Stomach (tissue), 9 donors: ENCODE results near the gene IDI2. TPM values are rescaled to one million over a fixed set of nuclear protein-coding genes. Genes with fewer than 3 reads are reported as not detected.
"Not testable (repeated sequence)": the region's sequence is repeated elsewhere in the genome, so short reads cannot be mapped to it uniquely, and the experiment has no call there.

Experiments used
- DNase-seq, 2 donors: peaks; one replicate each; pipeline versions ENCODE4 v3.0.0 to v3.0.0-alpha.2; 2013 to 2019
- H3K27ac ChIP-seq, 5 donors: fragments of 200-600 bp in 4 of 5; sonication (generic) in 4 of 5; one replicate each; pipeline ENCODE4 v1.5.1; 2013 to 2019; ENCODE audit warnings: mild to moderate bottlenecking in 1 of 5, moderate library complexity in 1 of 5
- H3K27me3 ChIP-seq, 3 donors: fragments of 200-600 bp; sonication (generic); one replicate each; pipeline ENCODE4 v1.5.1; 2017 to 2019; ENCODE audit warnings: mixed run types in 1 of 3
- H3K36me3 ChIP-seq, 4 donors: fragments of 200-600 bp; sonication (generic); 1 replicate in 3 of 4; 2 replicates in 1 of 4; pipeline ENCODE4 v1.5.1; 2016 to 2019
- H3K4me1 ChIP-seq, 4 donors: fragments of 200-600 bp; sonication (generic); one replicate each; pipeline ENCODE4 v1.5.1; 2016 to 2019
- H3K4me3 ChIP-seq, 4 donors: fragments of 200-600 bp; sonication (generic) in 3 of 4; one replicate each; pipeline ENCODE4 v1.5.1; 2016 to 2019; ENCODE audit warnings: mild to moderate bottlenecking in 1 of 4
- H3K9me3 ChIP-seq, 4 donors: fragments of 200-600 bp; sonication (generic); one replicate each; pipeline ENCODE4 v1.5.1; 2016 to 2019
- EP300 ChIP-seq: sonication (generic); formaldehyde crosslinking; IDR thresholded peaks from one replicate; pipeline ENCODE4 v1.6.1; 2017; ENCODE audit warnings: antibody characterized with exemption
- POLR2A ChIP-seq, 4 donors: fragments of 450-650 bp; IDR thresholded peaks; one replicate each; pipeline ENCODE4 v1.6.1; 2016; ENCODE audit warnings: antibody characterized with exemption in 4 of 4, control low read depth in 2 of 4, mild to moderate bottlenecking in 1 of 4, moderate library complexity in 1 of 4
- POLR2AphosphoS5 ChIP-seq, 3 donors: sonication (generic); formaldehyde crosslinking; IDR thresholded peaks; one replicate each; pipeline ENCODE4 v1.6.1; 2016; ENCODE audit warnings: antibody characterized with exemption in 3 of 3
- WGBS, 5 donors: extraction: QIAGEN DNeasy Blood & Tissue Kit in 3 of 5; methylation state at CpG; one replicate each; pipeline versions ENCODE4 v1.1.5 to v1.1.7; 2013 to 2018; 5-methylcytosine and 5-hydroxymethylcytosine counted together
- intact Hi-C: fragments of 100-400 bp; cut with DNase I; formaldehyde crosslinking; loops from one replicate; pipeline ENCODE4 v1.15.1; 2023; ENCODE audit warnings: low total_unique reads
- polyA plus RNA-seq, 3 donors: library from polyadenylated mRNA; stranded (reverse); fragments of 200-250 nt; gene quantifications; one replicate each; pipeline ENCODE4 v1.2.3, GENCODE V29; 2013
- total RNA-seq, 5 donors: library from RNA; depleted of rRNA; stranded (reverse); fragments of >200 nt; gene quantifications; one replicate each; pipeline versions ENCODE4 v1.1.0 to v1.2.3, GENCODE V29; 2014 to 2016
- TF ChIP-seq, protein P1 (sequence below), 7 experiments: fragments of 450-650 bp in 4 of 7; fragments of 200-600 bp in 3 of 7; sonication (generic) in 3 of 7; IDR thresholded peaks; one replicate each; pipeline ENCODE4 v1.5.1; 2016 to 2019; ENCODE audit warnings: antibody characterized with exemption in 7 of 7, control low read depth in 2 of 7, mild to moderate bottlenecking in 1 of 7
- donor health status: healthy with polysubstance abuse.
- donor health status: Bipolar disorder and iron deficiency.
- donor health status: healthy.

The IDI2 gene
- total and polyA plus RNA-seq, 8 donors: 2.9 TPM; not detected in 7

DNA sequence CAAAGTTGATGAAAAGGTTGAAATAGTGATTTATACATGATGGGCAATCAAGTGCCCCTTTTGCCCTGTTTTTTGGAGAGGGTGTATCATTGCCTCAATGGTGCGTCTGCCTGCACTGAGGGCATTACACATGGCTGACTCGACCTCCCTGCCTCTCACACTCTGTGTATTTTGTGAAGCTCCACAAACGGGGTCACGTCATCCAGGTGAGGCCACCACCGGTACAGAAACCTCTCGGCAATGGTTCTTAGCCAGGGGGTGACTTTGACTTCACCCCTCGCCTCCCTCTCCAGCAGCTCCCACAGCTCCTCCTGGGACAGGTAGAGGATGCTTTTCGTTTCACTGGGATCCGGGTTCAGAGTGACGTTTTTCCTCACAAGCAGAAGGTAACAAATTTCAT is 6.3 kb downstream of the IDI2 start:
- no peaks in the 10 kb centered on the region for H3K4me1 ChIP-seq
- H3K9me3 ChIP-seq: no peaks in the 10 kb centered on the region
- intact Hi-C loops: no loop called here
- WGBS, 5 donors: 83 to 93% (median 91%) methylated on average over 10 of the region's 10 CpGs
- TF ChIP-seq POLR2AphosphoS5 (IDR thresholded peaks at IDR 0.05) (no peak), POLR2A (IDR thresholded peaks at IDR 0.05) (no peak), EP300 (no peak)
- TF ChIP-seq, protein P1, sequence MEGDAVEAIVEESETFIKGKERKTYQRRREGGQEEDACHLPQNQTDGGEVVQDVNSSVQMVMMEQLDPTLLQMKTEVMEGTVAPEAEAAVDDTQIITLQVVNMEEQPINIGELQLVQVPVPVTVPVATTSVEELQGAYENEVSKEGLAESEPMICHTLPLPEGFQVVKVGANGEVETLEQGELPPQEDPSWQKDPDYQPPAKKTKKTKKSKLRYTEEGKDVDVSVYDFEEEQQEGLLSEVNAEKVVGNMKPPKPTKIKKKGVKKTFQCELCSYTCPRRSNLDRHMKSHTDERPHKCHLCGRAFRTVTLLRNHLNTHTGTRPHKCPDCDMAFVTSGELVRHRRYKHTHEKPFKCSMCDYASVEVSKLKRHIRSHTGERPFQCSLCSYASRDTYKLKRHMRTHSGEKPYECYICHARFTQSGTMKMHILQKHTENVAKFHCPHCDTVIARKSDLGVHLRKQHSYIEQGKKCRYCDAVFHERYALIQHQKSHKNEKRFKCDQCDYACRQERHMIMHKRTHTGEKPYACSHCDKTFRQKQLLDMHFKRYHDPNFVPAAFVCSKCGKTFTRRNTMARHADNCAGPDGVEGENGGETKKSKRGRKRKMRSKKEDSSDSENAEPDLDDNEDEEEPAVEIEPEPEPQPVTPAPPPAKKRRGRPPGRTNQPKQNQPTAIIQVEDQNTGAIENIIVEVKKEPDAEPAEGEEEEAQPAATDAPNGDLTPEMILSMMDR (IDR thresholded peaks at IDR 0.05): no peak
- no peak overlapping the region for H3K27ac ChIP-seq
- no peaks in the 10 kb centered on the region for H3K27me3 ChIP-seq
- no peak for DNase-seq
- H3K36me3 ChIP-seq: peaks cover 34 to 64% (median 63%) of the 10 kb centered on the region in 4 donors
- H3K4me3 ChIP-seq: no peak overlapping the region

GRCh38 chr10:1015688-1016087 is 10.0 kb downstream of the IDI2 start:
- no peaks in the 10 kb centered on the region for H3K4me1 ChIP-seq
- no peak for TF ChIP-seq POLR2A (IDR thresholded peaks at IDR 0.05)
- TF ChIP-seq POLR2AphosphoS5 (IDR thresholded peaks at IDR 0.05): no peak
- TF ChIP-seq EP300: no peak
- TF ChIP-seq, protein P1 (IDR thresholded peaks at IDR 0.05): no peak
- H3K27me3 ChIP-seq: no peaks in the 10 kb centered on the region
- peaks cover 68 to 99% (median 98%) of the 10 kb centered on the region in 4 donors for H3K36me3 ChIP-seq
- intact Hi-C loops: no loop called here
- H3K9me3 ChIP-seq: no peaks in the 10 kb centered on the region
- 93 to 97% (median 94%) methylated on average over 6 to 11 of the region's 11 CpGs for WGBS, 5 donors
- DNase-seq: no peak
- no peak overlapping the region for H3K4me3 ChIP-seq
- no peak overlapping the region for H3K27ac ChIP-seq

- no peak for DNase-seq
- Histone ChIP-seq H3K36me3 (peaks cover 85 to 99% (median 98%) of the 10 kb centered on the region in 4 donors), H3K9me3 (no peaks in the 10 kb centered on the region), H3K4me1 (no peaks in the 10 kb centered on the region), H3K4me3 (no peak overlapping the region), H3K27me3 (no peaks in the 10 kb centered on the region), H3K27ac (no peak overlapping the region)
- TF ChIP-seq POLR2AphosphoS5 (IDR thresholded peaks at IDR 0.05) (no peak), EP300 (no peak), POLR2A (IDR thresholded peaks at IDR 0.05) (no peak)
- TF ChIP-seq, protein P1 (IDR thresholded peaks at IDR 0.05): no peak
- WGBS, 5 donors: 94 to 95% (median 95%) methylated on average over 16 of the region's 16 CpGs
- intact Hi-C loops: no loop called here
Measured at GRCh38 chr10:1011696-1012095, 14.0 kb downstream of the IDI2 start.

DNA sequence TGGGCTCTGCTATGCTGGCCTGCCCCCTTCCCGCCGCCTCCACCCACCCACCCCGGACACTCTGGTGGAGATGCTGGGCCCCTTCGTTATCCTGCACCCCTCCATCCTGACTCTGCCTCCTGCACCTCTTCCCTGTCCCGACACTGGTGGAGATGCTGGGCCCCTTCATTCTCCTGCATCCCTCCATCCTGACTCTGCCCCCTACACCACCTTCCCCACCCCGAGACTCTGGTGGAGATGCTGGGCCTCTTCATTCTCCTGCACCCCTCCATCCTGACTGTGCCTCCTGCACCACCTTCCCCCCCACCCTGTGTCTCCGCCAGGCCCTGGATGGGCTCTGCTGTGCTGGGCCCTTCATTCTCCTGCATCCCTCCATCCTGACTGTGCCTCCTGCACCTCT is 15.0 kb downstream of the IDI2 start:
- H3K36me3 ChIP-seq: peaks cover 85 to 99% (median 98%) of the 10 kb centered on the region in 4 donors
- H3K9me3 ChIP-seq: no peaks in the 10 kb centered on the region
- 88 to 96% (median 96%) methylated on average over 7 of the region's 7 CpGs for WGBS, 5 donors
- H3K4me1 ChIP-seq: no peaks in the 10 kb centered on the region
- intact Hi-C loops: no loop called here
- DNase-seq: no peak
- TF ChIP-seq POLR2A (IDR thresholded peaks at IDR 0.05) (no peak), EP300 (no peak), POLR2AphosphoS5 (IDR thresholded peaks at IDR 0.05) (no peak)
- TF ChIP-seq, protein P1 (IDR thresholded peaks at IDR 0.05): no peak
- H3K4me3 ChIP-seq: no peak overlapping the region
- no peak overlapping the region for H3K27ac ChIP-seq
- H3K27me3 ChIP-seq: no peaks in the 10 kb centered on the region

DNA sequence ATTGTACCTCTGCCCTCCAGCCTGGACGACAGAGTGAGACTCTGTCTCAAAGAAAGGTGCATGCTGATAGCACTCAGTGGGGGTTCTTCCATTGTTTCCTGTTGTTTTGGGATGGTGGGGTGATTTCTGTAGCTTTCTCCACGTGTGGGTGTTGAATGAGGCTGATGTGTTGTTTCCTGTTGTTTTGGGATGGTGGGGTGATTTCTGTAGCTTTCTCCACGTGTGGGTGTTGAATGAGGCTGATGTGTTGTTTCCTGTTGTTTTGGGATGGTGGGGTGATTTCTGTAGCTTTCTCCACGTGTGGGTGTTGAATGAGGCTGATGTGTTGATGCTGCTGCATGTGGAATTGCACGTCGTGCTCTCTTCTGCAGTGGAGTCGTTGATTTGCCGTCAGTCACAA is 15.7 kb downstream of the IDI2 start:
- DNase-seq, H3K4me1 ChIP-seq, H3K4me3 ChIP-seq, H3K9me3 ChIP-seq, H3K27me3 ChIP-seq, H3K27ac ChIP-seq, intact Hi-C loops: not testable (repeated sequence)
- peaks cover 91 to 100% (median 100%) of the 10 kb centered on the region in 4 donors for H3K36me3 ChIP-seq
- WGBS, 5 donors: 70 to 80% (median 74%) methylated on average over 7 to 8 of the region's 8 CpGs
